SHP77 treated with DMSO at 0.1 percent for 48 hours (cell line): ENCODE measurements around the gene GNE.
"Not testable (repeated sequence)": the region's sequence is repeated elsewhere in the genome, so short reads cannot be mapped to it uniquely, and the experiment has no call there.

ENCODE experiments used
- DNase-seq: peaks from one replicate; lab custom pipeline; 2025; lab: John Stamatoyannopoulos, UW

Gene GNE

GRCh38 chr9:36208521-36209253 is 49.6 kb downstream of the GNE start:
- no peak for DNase-seq

DNA sequence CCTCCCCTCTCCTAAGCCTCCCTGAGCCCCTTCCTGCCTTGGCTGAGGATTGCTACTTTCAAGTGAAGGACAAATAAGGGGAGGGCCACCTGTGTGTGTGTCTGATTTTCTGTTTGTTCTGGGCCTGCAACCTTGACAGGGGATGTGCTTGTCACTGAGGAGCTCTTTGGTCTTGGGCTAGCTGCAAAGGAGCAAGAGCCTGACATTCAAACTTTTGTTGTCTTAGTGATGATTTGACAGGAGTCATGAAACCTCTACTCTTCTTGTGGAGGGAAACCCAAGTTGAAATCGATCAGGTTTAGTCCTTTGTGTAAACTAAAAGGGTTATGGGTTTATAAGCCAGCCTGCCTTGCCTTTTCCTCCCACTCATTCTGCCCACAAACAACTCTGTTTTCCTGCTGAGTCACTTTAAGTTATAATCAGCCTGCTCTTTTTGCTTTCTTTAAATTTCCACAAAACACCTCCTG is 50.7 kb downstream of the GNE start:
- DNase-seq, result no peak

GRCh38 chr9:36207016-36207415 is 51.2 kb downstream of the GNE start:
- DNase-seq, result no peak

DNA sequence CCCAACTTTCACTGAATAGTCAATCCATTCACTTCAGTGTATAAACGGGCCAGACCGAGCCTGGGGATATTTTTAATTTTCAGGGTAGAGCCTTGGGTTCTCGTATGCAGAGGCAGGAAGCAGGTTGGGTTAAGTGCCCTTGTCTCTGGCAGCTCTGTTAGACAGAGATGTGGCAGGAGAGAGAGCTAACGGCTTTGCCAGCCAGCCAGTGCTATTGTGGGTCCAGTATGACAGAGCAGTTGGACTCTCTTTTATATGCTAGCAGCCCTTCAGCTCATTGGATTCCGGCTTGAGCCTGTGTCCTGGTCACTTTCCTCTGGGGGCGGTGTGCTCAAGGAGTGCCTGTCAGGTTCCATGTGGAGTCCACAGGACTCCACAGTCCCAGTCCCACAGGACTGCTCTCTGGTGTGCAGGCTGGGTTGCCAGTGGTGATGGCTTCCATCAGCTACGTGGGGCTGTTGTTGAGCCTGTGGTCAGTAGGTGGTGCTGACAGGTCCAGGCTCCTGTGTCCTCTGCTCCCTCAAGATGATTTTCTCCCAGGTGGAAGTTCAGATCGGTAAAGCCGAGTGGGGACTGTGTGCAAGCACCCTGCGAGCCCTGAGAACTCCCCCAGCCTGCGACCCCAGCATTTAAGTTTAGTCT is 53.2 kb downstream of the GNE start:
- no peak for DNase-seq

- no peak for DNase-seq
Measured at GRCh38 chr9:36194326-36195000, 63.8 kb downstream of the GNE start.

DNA sequence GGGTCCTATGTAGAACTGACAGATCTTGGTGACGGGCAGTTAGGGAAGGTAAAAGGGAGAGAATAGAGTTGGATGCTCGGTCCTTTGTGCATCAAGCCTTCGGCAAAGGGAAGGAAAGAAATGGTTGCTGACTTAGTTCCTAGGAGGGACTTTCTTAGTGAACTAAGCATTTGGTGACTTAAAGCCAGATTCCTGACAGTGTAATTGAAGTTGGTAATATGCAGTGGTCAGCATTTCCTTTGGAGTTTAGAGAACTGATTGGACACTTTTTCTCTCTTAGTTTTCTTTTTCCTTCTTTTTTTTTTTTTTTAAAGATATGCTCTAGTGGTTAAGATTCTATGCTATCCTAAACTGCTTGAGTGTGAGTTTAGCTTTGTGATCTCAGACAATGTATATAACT is 65.2 kb downstream of the GNE start:
- no peak for DNase-seq

DNA sequence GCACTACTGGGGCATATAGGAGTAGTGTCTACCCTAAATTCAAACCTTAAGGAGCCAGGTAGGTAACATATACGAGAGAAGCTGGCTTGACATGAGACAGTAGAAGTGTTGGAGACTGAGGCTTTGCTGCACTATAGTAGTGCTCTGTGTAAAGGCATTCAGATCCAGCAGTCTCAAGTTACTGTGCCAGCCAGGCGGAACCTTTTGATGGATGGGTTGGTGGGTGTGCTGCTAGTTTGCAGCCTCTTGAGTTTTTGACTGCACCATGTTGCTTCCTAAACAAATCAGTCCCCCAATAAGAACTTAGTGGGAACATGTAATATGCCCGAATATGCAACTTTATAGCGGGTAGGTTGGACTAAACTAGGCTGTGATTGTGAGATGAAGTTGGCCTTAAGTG is 66.1 kb downstream of the GNE start:
- DNase-seq, result no peak

- no peak for DNase-seq
Measured at GRCh38 chr9:36191686-36192085, 66.6 kb downstream of the GNE start.

- DNase-seq, result no peak
Measured at GRCh38 chr9:36191290-36191645, 67.0 kb downstream of the GNE start.

- peak; percentile 80 for DNase-seq
Measured at GRCh38 chr9:36190388-36191289, 67.6 kb downstream of the GNE start, which contains the start of gene CLTA. CLTA (plus strand) TSS chr9:36190921; CDS start chr9:36191057, 136 bp downstream.

DNA sequence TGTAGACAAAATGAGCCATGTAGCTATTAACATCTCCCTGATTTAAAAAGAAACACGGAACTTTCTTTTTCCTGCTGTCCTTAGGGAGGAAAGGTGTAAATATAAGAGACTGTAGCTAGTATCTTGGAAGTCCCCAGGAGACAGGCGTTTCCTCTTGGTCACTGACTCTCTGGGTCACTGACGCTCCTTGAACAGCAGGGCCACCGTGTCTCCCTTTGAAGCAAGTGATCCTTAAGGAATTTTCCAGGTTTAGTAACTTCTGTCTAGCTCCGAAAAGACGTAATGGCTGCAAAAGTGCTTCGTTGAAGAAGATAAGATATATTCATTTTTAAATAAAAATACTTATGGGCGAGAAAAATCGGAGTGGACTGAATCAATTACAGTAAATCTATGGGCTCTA is 68.3 kb downstream of the GNE start:
- DNase-seq, result no peak

- no peak for DNase-seq
Measured at GRCh38 chr9:36188212-36188611, 70.0 kb downstream of the GNE start.

- DNase-seq, result no peak
Measured at GRCh38 chr9:36187414-36187813, 70.8 kb downstream of the GNE start.

GRCh38 chr9:36180243-36180642 is 78.0 kb downstream of the GNE start:
- DNase-seq, result not testable (repeated sequence)

DNA sequence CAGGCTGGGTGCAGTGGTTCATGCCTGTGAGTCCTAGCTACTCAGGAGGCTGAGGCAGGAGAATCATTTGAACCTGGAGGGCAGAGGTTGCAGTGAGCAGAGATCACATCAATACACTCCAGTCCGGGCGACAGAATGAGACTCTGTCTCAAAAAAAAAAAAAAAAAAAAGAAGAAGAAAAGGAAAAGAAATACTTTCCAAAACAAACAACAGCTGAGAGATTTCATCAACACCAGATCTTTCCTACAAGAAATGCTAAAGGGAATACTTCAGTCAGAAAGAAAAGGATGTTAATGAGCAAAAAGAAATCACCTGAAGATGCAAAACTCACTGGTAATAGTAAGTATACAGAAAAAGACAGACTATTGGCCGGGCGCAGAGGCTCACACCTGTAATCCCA is 80.7 kb downstream of the GNE start:
- no peak for DNase-seq

GRCh38 chr9:36176496-36176895 is 81.8 kb downstream of the GNE start:
- not testable (repeated sequence) for DNase-seq

DNA sequence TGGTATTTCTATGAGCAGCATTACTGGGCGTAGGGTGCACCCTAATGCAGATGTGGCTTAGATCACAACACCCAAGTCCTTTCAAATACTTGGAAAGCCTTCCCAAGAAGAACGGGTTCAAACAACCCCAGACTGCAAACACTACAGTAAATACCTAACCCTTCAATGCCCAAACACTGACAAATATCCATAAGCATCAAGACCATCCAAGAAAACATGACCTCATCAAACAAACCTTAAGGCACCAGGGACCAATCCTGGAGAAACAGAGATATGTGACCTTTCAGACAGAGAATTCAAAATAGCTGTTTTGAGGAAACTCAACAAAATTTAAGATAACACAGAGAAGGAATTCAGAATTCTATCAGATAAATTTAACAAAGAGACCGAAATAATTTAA is 83.0 kb downstream of the GNE start:
- not testable (repeated sequence) for DNase-seq

DNA sequence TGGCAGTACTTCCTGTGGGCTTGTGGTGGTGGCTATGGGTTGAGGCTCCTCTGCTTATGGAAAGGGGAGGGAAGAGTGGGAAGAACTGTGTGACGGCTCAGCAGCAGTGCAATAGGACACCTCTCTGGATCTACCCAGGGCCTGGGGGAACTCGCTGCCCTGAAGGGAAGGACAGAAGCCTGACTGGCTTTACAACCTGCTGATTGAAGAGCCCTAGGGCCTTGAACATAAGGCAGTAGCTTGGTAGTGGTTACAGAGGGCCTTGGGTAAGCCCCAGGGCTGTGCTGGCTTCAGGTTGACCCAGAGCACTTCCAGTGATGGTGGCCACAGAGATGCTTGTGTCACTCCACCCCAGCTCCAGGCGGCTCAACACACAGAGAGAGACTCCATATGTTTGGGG is 83.5 kb downstream of the GNE start:
- no peak for DNase-seq

GRCh38 chr9:36174271-36174670 is 84.0 kb downstream of the GNE start:
- no peak for DNase-seq

DNA sequence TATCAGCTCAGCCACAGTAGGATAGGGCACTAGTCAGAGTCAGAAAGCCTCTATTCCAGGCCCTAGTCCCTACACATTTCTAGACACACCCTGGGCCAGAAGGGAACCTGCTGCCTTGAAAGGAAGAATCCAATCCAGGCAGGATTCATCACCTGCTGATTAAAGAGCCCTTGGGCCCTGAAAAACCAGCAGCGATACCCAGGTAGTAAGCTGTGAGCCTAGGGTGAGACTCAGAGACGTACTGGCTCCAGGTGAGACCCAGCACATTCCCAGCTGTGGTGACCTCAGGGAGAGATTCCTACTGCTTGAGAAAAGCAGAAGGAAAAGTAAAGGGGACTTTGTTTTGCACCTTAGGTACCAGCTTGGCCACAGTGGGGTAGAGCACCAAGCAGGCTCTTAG is 84.4 kb downstream of the GNE start:
- no peak for DNase-seq

GRCh38 chr9:36170531-36170930 is 87.7 kb downstream of the GNE start:
- DNase-seq, result no peak

DNA sequence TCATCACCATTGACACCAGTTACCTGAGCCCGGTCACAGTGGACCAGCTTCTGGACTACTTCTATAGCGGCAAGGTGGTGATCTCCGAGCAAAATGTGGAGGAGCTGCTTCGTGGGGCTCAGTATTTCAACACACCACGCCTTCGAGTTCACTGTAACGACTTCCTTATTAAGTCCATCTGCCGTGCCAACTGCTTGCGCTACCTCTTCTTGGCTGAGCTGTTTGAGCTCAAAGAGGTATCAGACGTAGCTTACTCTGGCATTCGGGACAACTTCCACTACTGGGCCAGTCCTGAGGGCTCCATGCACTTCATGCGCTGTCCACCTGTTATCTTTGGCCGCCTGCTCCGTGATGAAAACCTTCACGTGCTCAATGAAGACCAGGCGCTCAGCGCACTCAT is 88.5 kb downstream of the GNE start:
- no peak for DNase-seq
